Measurements from ENCODE around the gene PPEF1. TPM values are rescaled to one million over a fixed set of nuclear protein-coding genes. Genes with fewer than 3 reads are reported as not detected.

Gene PPEF1
- total RNA-seq, 4 donors from 2014 or later, result 0.89 to 1.3 TPM; not detected in 2

- WGBS, 2 donors (ENCODE audit: low coverage in 1 of 2), result 94 to 100% methylated on average over 2 to 6 of the region's 7 CpGs
- Histone ChIP-seq H3K36me3 (no peaks in the 10 kb centered on the region), H3K4me1 (no peaks in the 10 kb centered on the region), H3K27ac (no peak overlapping the region), H3K9me3 (no peaks in the 10 kb centered on the region), H3K4me3 (no peak overlapping the region), H3K27me3 (no peaks in the 10 kb centered on the region)
- no peak for TF ChIP-seq EP300 (IDR thresholded peaks at IDR 0.05)
- no peak for TF ChIP-seq CTCF (IDR thresholded peaks at IDR 0.05)
- TF ChIP-seq POLR2A (IDR thresholded peaks at IDR 0.05), result no peak
- no peak for TF ChIP-seq POLR2AphosphoS5 (IDR thresholded peaks at IDR 0.05)
- ATAC-seq, result no peak
Measured at GRCh38 chrX:18687856-18688495, 19.5 kb upstream of the PPEF1 start.

GRCh38 chrX:18691431-18691830 lies 16.0 kb upstream of the PPEF1 start:
- Histone ChIP-seq H3K4me3 (no peak overlapping the region), H3K9me3 (no peaks in the 10 kb centered on the region), H3K27me3 (no peaks in the 10 kb centered on the region), H3K27ac (no peak overlapping the region), H3K4me1 (no peaks in the 10 kb centered on the region), H3K36me3 (no peaks in the 10 kb centered on the region)
- TF ChIP-seq POLR2A (IDR thresholded peaks at IDR 0.05) (no peak), CTCF (IDR thresholded peaks at IDR 0.05) (no peak), EP300 (IDR thresholded peaks at IDR 0.05) (no peak), POLR2AphosphoS5 (IDR thresholded peaks at IDR 0.05) (no peak)
- ATAC-seq, result no peak
- 33 to 75% methylated on average over 1 of the region's 1 CpG for WGBS, 2 donors (ENCODE audit: low coverage in 1 of 2)

- WGBS, 2 donors (ENCODE audit: low coverage in 1 of 2), result 58 to 100% methylated on average over 2 to 3 of the region's 4 CpGs
- no peak for ATAC-seq
Measured at GRCh38 chrX:18692541-18692940, 14.9 kb upstream of the PPEF1 start.

GRCh38 chrX:18696653-18697052 lies 10.8 kb upstream of the PPEF1 start:
- no peak overlapping the region for H3K4me3 ChIP-seq

More at GRCh38 chrX:18692541-18692940, 14.9 kb upstream of the PPEF1 start:
- TF ChIP-seq POLR2AphosphoS5 (IDR thresholded peaks at IDR 0.05) (no peak), EP300 (IDR thresholded peaks at IDR 0.05) (no peak), POLR2A (IDR thresholded peaks at IDR 0.05) (no peak), CTCF (IDR thresholded peaks at IDR 0.05) (no peak)
- H3K36me3 ChIP-seq, result no peaks in the 10 kb centered on the region
- no peaks in the 10 kb centered on the region for H3K4me1 ChIP-seq
- no peak overlapping the region for H3K27ac ChIP-seq
- H3K27me3 ChIP-seq, result no peaks in the 10 kb centered on the region
- H3K9me3 ChIP-seq, result no peaks in the 10 kb centered on the region
- H3K4me3 ChIP-seq, result no peak overlapping the region

More at GRCh38 chrX:18696653-18697052, 10.8 kb upstream of the PPEF1 start:
- Histone ChIP-seq H3K9me3 (no peaks in the 10 kb centered on the region), H3K27me3 (no peaks in the 10 kb centered on the region), H3K4me1 (no peaks in the 10 kb centered on the region), H3K36me3 (no peaks in the 10 kb centered on the region), H3K27ac (no peak overlapping the region)
- no peak for TF ChIP-seq POLR2AphosphoS5 (IDR thresholded peaks at IDR 0.05)
- TF ChIP-seq POLR2A (IDR thresholded peaks at IDR 0.05), result no peak
- no peak for TF ChIP-seq CTCF (IDR thresholded peaks at IDR 0.05)
- TF ChIP-seq EP300 (IDR thresholded peaks at IDR 0.05), result no peak
- ATAC-seq, result no peak
- 69% methylated on average over 3 of the region's 3 CpGs; no CpG with 5 or more reads in 1 of the 2 donors for WGBS, 2 donors (ENCODE audit: low coverage in 1 of 2)

Data from gastroesophageal sphincter (tissue), 4 donors.